H9 (cell line): ENCODE data around the gene DCAF12. TPM values are rescaled to one million over a fixed set of nuclear protein-coding genes. Genes with fewer than 3 reads are reported as not detected.
A peak's percentile ranks its signal among the peaks of the same experiment; 100 is the strongest.

Experiments used
- DNase-seq: peaks from one replicate; pipeline ENCODE4 v3.0.0-alpha.2; 2017
- H2AFZ ChIP-seq: one replicate; pipeline ENCODE4 v1.6.1; 2013; ENCODE audit warnings: mild to moderate bottlenecking, low read length, control low read depth, moderate library complexity
- H2AK5ac ChIP-seq: 2 replicates; pipeline ENCODE4 v1.6.1; 2013; ENCODE audit warnings: low read length, control low read depth, mixed read lengths; ENCODE audit not compliant: insufficient read length
- H2BK120ac ChIP-seq: one replicate; pipeline ENCODE4 v1.6.1; 2013; ENCODE audit warnings: low read depth, mild to moderate bottlenecking, low read length, control low read depth, inconsistent platforms; ENCODE audit not compliant: poor library complexity, severe bottlenecking
- H2BK12ac ChIP-seq: 2 replicates; pipeline ENCODE4 v1.6.1; 2013; ENCODE audit warnings: low read length, control low read depth, mixed read lengths, low read depth; ENCODE audit not compliant: insufficient read length
- H2BK15ac ChIP-seq: 2 replicates; pipeline ENCODE4 v1.6.1; 2013; ENCODE audit warnings: low read depth, low read length, control low read depth
- H2BK20ac ChIP-seq: one replicate; pipeline ENCODE4 v1.6.1; 2013; ENCODE audit warnings: low read depth, mild to moderate bottlenecking, low read length, control low read depth, inconsistent platforms; ENCODE audit not compliant: poor library complexity, severe bottlenecking
- H2BK5ac ChIP-seq: 2 replicates; pipeline ENCODE4 v1.6.1; 2013; ENCODE audit warnings: low read length, control low read depth, mixed read lengths; ENCODE audit not compliant: insufficient read length
- H3K14ac ChIP-seq: 2 replicates; pipeline ENCODE4 v1.6.1; 2013; ENCODE audit warnings: low read length, control low read depth; ENCODE audit not compliant: insufficient read depth
- H3K18ac ChIP-seq: 2 replicates; pipeline ENCODE4 v1.6.1; 2013; ENCODE audit warnings: low read depth, mild to moderate bottlenecking, mixed read lengths, low read length, control low read depth; ENCODE audit not compliant: insufficient read length
- H3K23ac ChIP-seq: 2 replicates; pipeline ENCODE4 v1.6.1; 2013; ENCODE audit warnings: low read length, control low read depth, mixed read lengths, low read depth; ENCODE audit not compliant: insufficient read length
- H3K23me2 ChIP-seq: 2 replicates; pipeline ENCODE4 v1.6.1; 2013; ENCODE audit warnings: low read depth, mild to moderate bottlenecking, mixed read lengths, low read length, control low read depth; ENCODE audit not compliant: insufficient read length, poor library complexity, severe bottlenecking
- H3K27ac ChIP-seq: 2 replicates; pipeline ENCODE4 v1.5.1; 2013; ENCODE audit warnings: low read length, control low read depth, mixed read lengths, low read depth; ENCODE audit not compliant: insufficient read length
- H3K27me3 ChIP-seq: 2 replicates; pipeline ENCODE4 v1.6.1; 2013; ENCODE audit warnings: low read length, control low read depth, inconsistent platforms; ENCODE audit not compliant: insufficient read depth
- H3K4ac ChIP-seq: 2 replicates; pipeline ENCODE4 v1.6.1; 2013; ENCODE audit warnings: low read depth, mild to moderate bottlenecking, control low read depth, inconsistent platforms, low read length, moderate library complexity
- H3K4me1 ChIP-seq: 2 replicates; pipeline ENCODE4 v1.6.1; 2013; ENCODE audit warnings: low read length, control low read depth, inconsistent platforms; ENCODE audit not compliant: insufficient read depth
- H3K4me2 ChIP-seq: 2 replicates; pipeline ENCODE4 v1.6.1; 2013; ENCODE audit warnings: low read length, control low read depth, mixed read lengths; ENCODE audit not compliant: insufficient read length, insufficient read depth
- H3K56ac ChIP-seq: 2 replicates; pipeline ENCODE4 v1.6.1; 2013; ENCODE audit warnings: low read depth, mild to moderate bottlenecking, mixed read lengths, low read length, control low read depth; ENCODE audit not compliant: insufficient read length
- H3K79me1 ChIP-seq: 2 replicates; pipeline ENCODE4 v1.6.1; 2013; ENCODE audit warnings: low read depth, mild to moderate bottlenecking, moderate library complexity, low read length, control low read depth, inconsistent platforms; ENCODE audit not compliant: insufficient read depth, poor library complexity, severe bottlenecking
- H3K79me2 ChIP-seq: 2 replicates; pipeline ENCODE4 v1.6.1; 2013; ENCODE audit warnings: low read length, control low read depth, inconsistent platforms; ENCODE audit not compliant: insufficient read depth
- H3K9ac ChIP-seq: 2 replicates; pipeline ENCODE4 v1.6.1; 2013; ENCODE audit warnings: low read length, control low read depth, mixed read lengths; ENCODE audit not compliant: insufficient read length; ENCODE audit errors: extremely low read depth
- H3K9me3 ChIP-seq: one replicate; pipeline ENCODE4 v1.6.1; 2013; ENCODE audit warnings: low read depth, low read length, inconsistent platforms; ENCODE audit not compliant: control insufficient read depth
- H3T11ph ChIP-seq: one replicate; pipeline ENCODE4 v1.6.1; 2013; ENCODE audit warnings: mild to moderate bottlenecking, low read length, control low read depth, inconsistent platforms
- H4K20me1 ChIP-seq: one replicate; pipeline ENCODE4 v1.6.1; 2013; ENCODE audit not compliant: control insufficient read depth, insufficient read length, insufficient read depth
- H4K5ac ChIP-seq: 2 replicates; pipeline ENCODE4 v1.6.1; 2013; ENCODE audit warnings: low read depth, mild to moderate bottlenecking, mixed read lengths, low read length, control low read depth; ENCODE audit not compliant: insufficient read length
- H4K8ac ChIP-seq: replicated peaks from 2 replicates; pipeline ENCODE4 v1.6.1; 2013; ENCODE audit warnings: low read length, control low read depth, mixed read lengths, low read depth; ENCODE audit not compliant: insufficient read length
- H4K91ac ChIP-seq: 2 replicates; pipeline ENCODE4 v1.6.1; 2013; ENCODE audit warnings: low read depth, mild to moderate bottlenecking, moderate library complexity, mixed read lengths, low read length, control low read depth; ENCODE audit not compliant: insufficient read length
- H3K27ac Mint-ChIP-seq, 3 experiments: 2 replicates in 2 of 3; 3 replicates in 1 of 3; pipeline ENCODE4 v1.8.0; 2020 to 2021; ENCODE audit warnings: mixed read lengths in 3 of 3, mild to moderate bottlenecking in 1 of 3, moderate library complexity in 1 of 3
- H3K27me3 Mint-ChIP-seq: 2 replicates; pipeline ENCODE4 v1.8.0; 2021; ENCODE audit warnings: low read depth, mild to moderate bottlenecking, moderate library complexity, mixed read lengths
- H3K36me3 Mint-ChIP-seq, 3 experiments: 2 replicates in 2 of 3; 3 replicates in 1 of 3; pipeline ENCODE4 v1.8.0; 2020 to 2021; ENCODE audit warnings: low read depth in 3 of 3, mixed read lengths in 3 of 3; ENCODE audit not compliant: insufficient read depth in 1 of 3
- H3K4me1 Mint-ChIP-seq, 2 experiments: 2 replicates each; pipeline ENCODE4 v1.8.0; 2020; ENCODE audit warnings: mixed read lengths in 2 of 2
- H3K4me3 Mint-ChIP-seq, 2 experiments: 2 replicates in 1 of 2; 3 replicates in 1 of 2; pipeline ENCODE4 v1.8.0; 2020 to 2021; ENCODE audit warnings: mild to moderate bottlenecking in 2 of 2, mixed read lengths in 2 of 2, moderate library complexity in 1 of 2
- H3K9me3 Mint-ChIP-seq, 2 experiments: 2 replicates in 1 of 2; 3 replicates in 1 of 2; pipeline ENCODE4 v1.8.0; 2020; ENCODE audit warnings: mild to moderate bottlenecking in 2 of 2, mixed read lengths in 2 of 2, moderate library complexity in 1 of 2
- WGBS: extraction: QIAGEN DNeasy Blood & Tissue Kit; methylation state at CpG from one replicate; pipeline ENCODE4 v1.1.7; 2013; ENCODE audit warnings: missing lambda C conversion rate, low lambda C conversion rate, mixed read lengths; ENCODE audit not compliant: insufficient read length; ENCODE audit errors: extremely low coverage; 5-methylcytosine and 5-hydroxymethylcytosine counted together
- total RNA-seq: library from RNA; stranded (reverse); gene quantifications from 2 replicates; pipeline ENCODE4 v1.2.1, GENCODE V29; 2021
- TF ChIP-seq, protein P1 (sequence below): fragments of 200-600 bp; sonication (generic); conservative IDR thresholded peaks from 3 replicates; pipeline ENCODE4 v1.8.0; 2021; ENCODE audit warnings: antibody characterized with exemption, mild to moderate bottlenecking

Gene DCAF12
- total RNA-seq, 1 experiment from 2014 or later, result 33.6 TPM

DNA sequence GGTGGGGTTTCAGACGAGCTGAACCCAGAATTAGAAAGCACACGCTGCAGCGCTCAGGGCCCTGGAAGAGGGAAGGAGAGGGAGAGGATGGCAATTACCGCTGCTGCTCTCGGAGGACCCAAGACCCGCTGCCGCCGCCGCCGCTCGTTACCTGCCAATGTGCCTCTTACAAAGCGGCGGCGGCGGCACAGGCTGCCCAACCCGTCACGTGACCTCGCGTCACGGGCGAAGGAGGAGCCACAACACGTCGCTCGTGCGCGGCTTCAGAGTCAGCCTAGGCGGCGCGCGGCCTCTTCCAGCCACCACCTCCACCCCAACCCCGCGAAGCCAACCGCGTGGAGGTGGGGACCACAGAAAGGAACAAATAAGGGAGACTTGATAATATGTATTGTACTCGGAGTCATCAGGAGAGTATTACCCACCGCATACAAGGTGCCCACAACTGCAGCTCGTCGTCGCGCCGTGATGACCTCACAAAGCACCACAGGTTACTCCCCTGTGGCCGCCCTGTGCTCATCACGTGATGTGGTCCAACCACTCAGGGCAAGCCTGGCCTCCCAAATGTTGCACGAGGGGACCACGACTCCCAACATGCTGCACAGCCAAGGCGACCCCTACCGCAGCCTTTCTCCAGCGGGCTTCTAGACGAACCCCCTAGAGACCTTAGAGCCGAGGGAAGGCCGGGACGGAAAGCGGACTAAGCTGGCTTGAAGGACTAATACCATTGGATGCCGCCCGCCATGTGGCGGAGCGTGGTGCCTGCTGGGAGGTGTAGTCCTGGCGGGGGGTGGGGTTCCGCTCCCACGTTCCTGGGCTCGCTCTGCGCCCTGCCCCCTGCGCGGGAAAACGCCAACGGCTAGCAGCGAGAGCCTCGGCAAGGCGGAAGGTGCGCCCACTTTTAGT lies 77.5 kb downstream of the DCAF12 start, which contains the start of gene UBAP2:
UBAP2 (minus strand) TSS at position 161 of the 903 bp plus-strand sequence. CDS start 31,739 bp downstream, outside the sequence.
- Histone ChIP-seq H3K18ac (peak within 1 kb of the TSS; percentile 100), H2AFZ (no peak within 1 kb of the TSS), H3K79me2 (peaks cover 33% of the 10 kb centered on the region; the same call in 1 of the 2 replicates), H2BK20ac (no peak within 1 kb of the TSS), H3K4me2 (peak within 1 kb of the TSS; percentile 87), H2BK120ac (peak within 1 kb of the TSS; percentile 95), H4K91ac (no peak within 1 kb of the TSS), H4K5ac (peak within 1 kb of the TSS; percentile 89), H3K9ac (peak within 1 kb of the TSS; percentile 95), H4K8ac (peak within 1 kb of the TSS; percentile 63), H3K4ac (peak within 1 kb of the TSS; percentile 1; the same call in 1 of the 2 replicates), H3K56ac (peak within 1 kb of the TSS; percentile 50), H3T11ph (peak within 1 kb of the TSS; percentile 92), H3K27me3 (no peaks in the 10 kb centered on the region), H3K23me2 (peaks cover 4% of the 10 kb centered on the region), H3K4me1 (0 out of 2 replicates have a peak, but pooled peaks cover 5% of the 10 kb centered on the region), H2BK12ac (no peak within 1 kb of the TSS), H2BK15ac (no peak within 1 kb of the TSS), H3K9me3 (no peaks in the 10 kb centered on the region), H2AK5ac (no peak within 1 kb of the TSS), H2BK5ac (peak within 1 kb of the TSS; percentile 64), H3K27ac (peak within 1 kb of the TSS; percentile 89), H3K79me1 (no peaks in the 10 kb centered on the region), H3K14ac (peak within 1 kb of the TSS; percentile 100), H3K23ac (no peak within 1 kb of the TSS), H4K20me1 (no peaks in the 10 kb centered on the region)
- WGBS, result no CpG with 5 or more reads among the region's 70 CpGs
- Mint-ChIP-seq H3K4me3 (peak within 1 kb of the TSS; percentile 97 to 99), H3K9me3 (no peaks in the 10 kb centered on the region; a peak in 2 of 5 replicates), H3K4me1 (peaks cover 28 to 34% of the 10 kb centered on the region in 2 experiments), H3K27me3 (no peaks in the 10 kb centered on the region; the same call in none of the 2 replicates), H3K27ac (peak within 1 kb of the TSS; percentile 100), H3K36me3 (peaks cover 0 to 8% (median 4%) of the 10 kb centered on the region in 3 experiments; a peak in 2 of 7 replicates)
- DNase-seq, result peak; percentile 98
- TF ChIP-seq, protein P1, sequence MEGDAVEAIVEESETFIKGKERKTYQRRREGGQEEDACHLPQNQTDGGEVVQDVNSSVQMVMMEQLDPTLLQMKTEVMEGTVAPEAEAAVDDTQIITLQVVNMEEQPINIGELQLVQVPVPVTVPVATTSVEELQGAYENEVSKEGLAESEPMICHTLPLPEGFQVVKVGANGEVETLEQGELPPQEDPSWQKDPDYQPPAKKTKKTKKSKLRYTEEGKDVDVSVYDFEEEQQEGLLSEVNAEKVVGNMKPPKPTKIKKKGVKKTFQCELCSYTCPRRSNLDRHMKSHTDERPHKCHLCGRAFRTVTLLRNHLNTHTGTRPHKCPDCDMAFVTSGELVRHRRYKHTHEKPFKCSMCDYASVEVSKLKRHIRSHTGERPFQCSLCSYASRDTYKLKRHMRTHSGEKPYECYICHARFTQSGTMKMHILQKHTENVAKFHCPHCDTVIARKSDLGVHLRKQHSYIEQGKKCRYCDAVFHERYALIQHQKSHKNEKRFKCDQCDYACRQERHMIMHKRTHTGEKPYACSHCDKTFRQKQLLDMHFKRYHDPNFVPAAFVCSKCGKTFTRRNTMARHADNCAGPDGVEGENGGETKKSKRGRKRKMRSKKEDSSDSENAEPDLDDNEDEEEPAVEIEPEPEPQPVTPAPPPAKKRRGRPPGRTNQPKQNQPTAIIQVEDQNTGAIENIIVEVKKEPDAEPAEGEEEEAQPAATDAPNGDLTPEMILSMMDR, result no peak
